CD14-positive monocyte (primary cell): ENCODE data around the gene FOXP1. TPM values are rescaled to one million over a fixed set of nuclear protein-coding genes. Genes with fewer than 3 reads are reported as not detected.
A peak's percentile ranks its signal among the peaks of the same experiment; 100 is the strongest.

Experiments used
- DNase-seq, 3 donors: peaks; one replicate each; pipeline ENCODE4 v3.0.0-alpha.2; 2011 to 2022
- H2AFZ ChIP-seq: 2 replicates; pipeline ENCODE4 v1.6.0; 2012; ENCODE audit warnings: mild to moderate bottlenecking, low read depth, low read length, inconsistent platforms; ENCODE audit not compliant: insufficient read depth, poor library complexity, severe bottlenecking
- H3K27ac ChIP-seq, 2 donors: 1 replicate in 1 of 2; 2 replicates in 1 of 2; pipeline ENCODE4 v1.5.1; 2012 to 2013; ENCODE audit warnings: low read length in 2 of 2, control low read depth in 1 of 2, inconsistent platforms in 1 of 2, low read depth in 1 of 2, mild to moderate bottlenecking in 1 of 2
- H3K27me3 ChIP-seq, 2 donors: one replicate each; pipeline versions ENCODE4 v1.6.0 to v1.6.1; 2011 to 2013; ENCODE audit warnings: low read length in 2 of 2; ENCODE audit not compliant: control insufficient read depth in 2 of 2, insufficient read depth in 2 of 2
- H3K36me3 ChIP-seq, 2 donors: replicated peaks in 1 of 2; 1 replicate in 1 of 2; 2 replicates in 1 of 2; pipeline versions ENCODE4 v1.5.1 to v1.6.1; 2012 to 2013; ENCODE audit warnings: low read length in 2 of 2, control low read depth in 1 of 2, inconsistent platforms in 1 of 2, mild to moderate bottlenecking in 1 of 2; ENCODE audit not compliant: insufficient read depth in 2 of 2, control insufficient read depth in 1 of 2
- H3K4me1 ChIP-seq, 2 donors: 1 replicate in 1 of 2; 2 replicates in 1 of 2; pipeline versions ENCODE4 v1.5.1 to v1.6.1; 2012 to 2013; ENCODE audit warnings: low read length in 2 of 2, control low read depth in 1 of 2, inconsistent platforms in 1 of 2, mild to moderate bottlenecking in 1 of 2, moderate library complexity in 1 of 2; ENCODE audit not compliant: insufficient read depth in 2 of 2, control insufficient read depth in 1 of 2
- H3K4me2 ChIP-seq: replicated peaks from 2 replicates; pipeline ENCODE3; 2012; ENCODE audit warnings: low read length, moderate library complexity, mild to moderate bottlenecking; ENCODE audit not compliant: poor library complexity, severe bottlenecking; ENCODE audit errors: extremely low read depth
- H3K4me3 ChIP-seq, 3 experiments: fragments of 200-600 bp in 1 of 3; sonication (generic) in 1 of 3; replicated peaks in 1 of 3; 1 replicate in 2 of 3; 2 replicates in 1 of 3; pipeline ENCODE4 v1.5.1; 2011 to 2013; ENCODE audit warnings: low read length in 3 of 3, mild to moderate bottlenecking in 3 of 3, control low read depth in 2 of 3, low read depth in 2 of 3, inconsistent platforms in 1 of 3, moderate library complexity in 1 of 3
- H3K79me2 ChIP-seq: 2 replicates; pipeline ENCODE4 v1.6.0; 2012; ENCODE audit warnings: mild to moderate bottlenecking, control low read depth, inconsistent platforms, low read length, moderate library complexity; ENCODE audit not compliant: insufficient read depth
- H3K9ac ChIP-seq: 2 replicates; pipeline ENCODE4 v1.6.0; 2017; ENCODE audit warnings: low read length, mild to moderate bottlenecking; ENCODE audit not compliant: insufficient read depth, poor library complexity, severe bottlenecking
- H3K9me3 ChIP-seq, 2 donors: replicated peaks in 1 of 2; 1 replicate in 1 of 2; 2 replicates in 1 of 2; pipeline versions ENCODE4 v1.5.1 to v1.6.1; 2012 to 2013; ENCODE audit warnings: low read length in 2 of 2, control low read depth in 1 of 2; ENCODE audit not compliant: control insufficient read depth in 1 of 2, insufficient read depth in 1 of 2
- H4K20me1 ChIP-seq: 2 replicates; pipeline ENCODE4 v1.6.0; 2012; ENCODE audit warnings: mild to moderate bottlenecking, low read length, control low read depth, moderate library complexity; ENCODE audit not compliant: insufficient read depth
- H3K27ac Mint-ChIP-seq, 7 donors: one replicate each; pipeline ENCODE4 v1.8.0; 2020; ENCODE audit warnings: mild to moderate bottlenecking in 7 of 7, mixed read lengths in 7 of 7, moderate library complexity in 6 of 7, inconsistent platforms in 2 of 7
- H3K27me3 Mint-ChIP-seq, 3 donors: one replicate each; pipeline ENCODE4 v1.8.0; 2021 to 2022; ENCODE audit warnings: low read depth in 3 of 3, mild to moderate bottlenecking in 3 of 3, mixed read lengths in 3 of 3, moderate library complexity in 3 of 3, inconsistent platforms in 1 of 3
- H3K36me3 Mint-ChIP-seq, 2 donors: one replicate each; pipeline ENCODE4 v1.8.0; 2020; ENCODE audit warnings: mixed read lengths in 2 of 2, inconsistent platforms in 1 of 2, mild to moderate bottlenecking in 1 of 2
- H3K4me1 Mint-ChIP-seq: one replicate; pipeline ENCODE4 v1.8.0; 2020; ENCODE audit warnings: mild to moderate bottlenecking, mixed read lengths
- H3K4me3 Mint-ChIP-seq, 2 donors: one replicate each; pipeline ENCODE4 v1.8.0; 2020; ENCODE audit warnings: mild to moderate bottlenecking in 2 of 2, mixed read lengths in 2 of 2, moderate library complexity in 1 of 2
- H3K9me3 Mint-ChIP-seq, 7 donors: one replicate each; pipeline ENCODE4 v1.8.0; 2020 to 2022; ENCODE audit warnings: mixed read lengths in 7 of 7, mild to moderate bottlenecking in 6 of 7, moderate library complexity in 6 of 7, inconsistent platforms in 2 of 7
- CTCF ChIP-seq: fragments of 200-600 bp; IDR thresholded peaks from one replicate; pipeline ENCODE4 v1.8.0; 2022; ENCODE audit warnings: antibody characterized with exemption, mild to moderate bottlenecking
- WGBS: methylation state at CpG from one replicate; pipeline ENCODE4 v1.1.5; 2013; ENCODE audit warnings: missing lambda C conversion rate; ENCODE audit not compliant: insufficient coverage; 5-methylcytosine and 5-hydroxymethylcytosine counted together
- intact Hi-C, 2 donors: fragments of 100-400 bp; cut with micrococcal nuclease; formaldehyde crosslinking; loops; one replicate each; pipeline versions ENCODE4 v1.15.0 to v1.15.1; 2023
- polyA plus RNA-seq, 3 donors: library from polyadenylated mRNA; depleted of rRNA in 1 of 3; unstranded in 2 of 3; stranded (reverse) in 1 of 3; fragments of 300-500 nt in 2 of 3; fragments of >200 nt in 1 of 3; fragmentation: Illumina TruSeq in 2 of 3; gene quantifications; 1 replicate in 2 of 3; 2 replicates in 1 of 3; pipeline ENCODE4 v1.2.3, GENCODE V29; 2012 to 2021

The FOXP1 gene
- polyA plus RNA-seq, 3 donors, result 25.7 to 42.6 (median 27.8) TPM

- Histone ChIP-seq H3K27me3 (no peaks in the 10 kb centered on the region), H2AFZ (no peak overlapping the region), H3K4me3 (no peak overlapping the region), H4K20me1 (peaks cover 19% of the 10 kb centered on the region), H3K79me2 (no peaks in the 10 kb centered on the region), H3K9ac (no peak overlapping the region), H3K4me2 (no peak overlapping the region), H3K36me3 (peaks cover 33 to 71% of the 10 kb centered on the region in 2 donors), H3K4me1 (no peaks in the 10 kb centered on the region), H3K9me3 (no peaks in the 10 kb centered on the region), H3K27ac (no peak overlapping the region)
- peak overlapping the region in 1 of 7 donors; percentile 43 for H3K27ac Mint-ChIP-seq
- H3K27me3 Mint-ChIP-seq, result no peaks in the 10 kb centered on the region
- DNase-seq, result no peak
- H3K36me3 Mint-ChIP-seq, result peaks cover 51 to 58% of the 10 kb centered on the region in 2 donors
- no peaks in the 10 kb centered on the region for H3K4me1 Mint-ChIP-seq
- TF ChIP-seq CTCF, result no peak
- no peaks in the 10 kb centered on the region for H3K9me3 Mint-ChIP-seq
- H3K4me3 Mint-ChIP-seq, result no peak overlapping the region
- WGBS, result 96% methylated on average over 5 of the region's 8 CpGs
- intact Hi-C loops, result no loop called here
Observed at GRCh38 chr3:71110385-71111222, 472.9 kb downstream of the FOXP1 start.

- TF ChIP-seq CTCF, result no peak
- no peaks in the 10 kb centered on the region for H3K4me1 Mint-ChIP-seq
- H3K27ac Mint-ChIP-seq, result no peak overlapping the region
- Histone ChIP-seq H3K27ac (no peak overlapping the region), H3K79me2 (no peaks in the 10 kb centered on the region), H3K27me3 (no peaks in the 10 kb centered on the region), H4K20me1 (peaks cover 23% of the 10 kb centered on the region), H3K9me3 (no peaks in the 10 kb centered on the region), H3K9ac (no peak overlapping the region), H2AFZ (no peak overlapping the region), H3K4me1 (no peaks in the 10 kb centered on the region), H3K36me3 (peaks cover 33 to 78% of the 10 kb centered on the region in 2 donors), H3K4me3 (no peak overlapping the region), H3K4me2 (no peak overlapping the region)
- no peaks in the 10 kb centered on the region for H3K27me3 Mint-ChIP-seq
- intact Hi-C loops, result no loop called here
- WGBS, result no CpG with 5 or more reads among the region's 3 CpGs
- H3K9me3 Mint-ChIP-seq, result no peaks in the 10 kb centered on the region
- H3K4me3 Mint-ChIP-seq, result no peak overlapping the region
- no peak for DNase-seq
- peaks cover 53 to 61% of the 10 kb centered on the region in 2 donors for H3K36me3 Mint-ChIP-seq
Observed at GRCh38 chr3:71109977-71110285, 473.6 kb downstream of the FOXP1 start.
